GM12878 (cell line): ENCODE measurements around the gene TAF11. TPM values are rescaled to one million over a fixed set of nuclear protein-coding genes. Genes with fewer than 3 reads are reported as not detected.
A peak's percentile ranks its signal among the peaks of the same experiment; 100 is the strongest.

Source experiments
- CBX5 ChIP-seq: sonication (generic); IDR thresholded peaks from 2 replicates; pipeline ENCODE4 v1.6.1; 2016; ENCODE audit warnings: low read depth, moderate library complexity, mild to moderate bottlenecking, inconsistent platforms
- EP300 ChIP-seq, 2 experiments: fragments of 150-350 bp in 1 of 2; IDR thresholded peaks; 2 replicates each; pipeline ENCODE4 v1.6.1; 2011 to 2012; ENCODE audit warnings: low read depth in 2 of 2, low read length in 2 of 2, borderline replicate concordance in 1 of 2, improper control_type of control experiment in 1 of 2, inconsistent platforms in 1 of 2; ENCODE audit not compliant: control insufficient read depth in 1 of 2
- ETV6 ChIP-seq, 2 experiments: fragments of 450-650 bp in 1 of 2; IDR thresholded peaks in 1 of 2; conservative IDR thresholded peaks in 1 of 2; 2 replicates each; pipeline ENCODE4 v1.6.1; 2014; ENCODE audit warnings: antibody characterized with exemption in 1 of 2, borderline replicate concordance in 1 of 2, low read depth in 1 of 2, mild to moderate bottlenecking in 1 of 2, moderate library complexity in 1 of 2
- EZH2 ChIP-seq: IDR thresholded peaks from 2 replicates; pipeline ENCODE4 v1.6.1; 2012; ENCODE audit warnings: low read depth, mild to moderate bottlenecking, control low read depth, inconsistent platforms, low read length, borderline replicate concordance; ENCODE audit not compliant: control insufficient read depth
- GATAD2B ChIP-seq: fragments of 450-650 bp; conservative IDR thresholded peaks from 2 replicates; pipeline ENCODE4 v1.6.1; 2017; ENCODE audit warnings: low read depth, mild to moderate bottlenecking, moderate library complexity
- HDAC6 ChIP-seq: fragments of 200-600 bp; sonication (generic); IDR thresholded peaks from one replicate; pipeline ENCODE4 v1.8.0; 2017; ENCODE audit warnings: antibody characterized with exemption; ENCODE audit not compliant: unreplicated experiment
- IKZF1 ChIP-seq: fragments of 450-650 bp; conservative IDR thresholded peaks from 2 replicates; pipeline ENCODE4 v1.6.1; 2017; ENCODE audit warnings: antibody characterized with exemption, mild to moderate bottlenecking
- IRF4 ChIP-seq: IDR thresholded peaks from 2 replicates; pipeline ENCODE4 v1.6.1; 2011; ENCODE audit warnings: low read depth, low read length
- MYB ChIP-seq: fragments of 150-350 bp; IDR thresholded peaks from 2 replicates; pipeline ENCODE4 v1.6.1; 2014; ENCODE audit warnings: mild to moderate bottlenecking, low read depth, low read length, borderline replicate concordance
- NR2C1 ChIP-seq: fragments of 450-650 bp; IDR thresholded peaks from 2 replicates; pipeline ENCODE4 v1.6.1; 2017; ENCODE audit warnings: antibody characterized with exemption, mild to moderate bottlenecking, moderate library complexity
- POLR2AphosphoS2 ChIP-seq: IDR thresholded peaks from 2 replicates; pipeline ENCODE4 v1.6.1; 2011; ENCODE audit warnings: low read depth, mild to moderate bottlenecking, low read length, improper control_type of control experiment, moderate library complexity
- RB1 ChIP-seq: fragments of 450-650 bp; formaldehyde crosslinking; IDR thresholded peaks from 2 replicates; pipeline ENCODE4 v1.6.1; 2017; ENCODE audit warnings: mild to moderate bottlenecking, borderline replicate concordance
- SUPT20H ChIP-seq: IDR thresholded peaks from 2 replicates; pipeline ENCODE4 v1.6.1; 2011; ENCODE audit warnings: low read depth, mild to moderate bottlenecking, low read length, moderate library complexity, borderline replicate concordance; ENCODE audit not compliant: control insufficient read depth
- TCF12 ChIP-seq: IDR thresholded peaks from 2 replicates; pipeline ENCODE4 v1.6.1; 2011; ENCODE audit warnings: low read depth, mild to moderate bottlenecking, low read length
- ZSCAN29 ChIP-seq: fragments of 450-650 bp; IDR thresholded peaks from 2 replicates; pipeline ENCODE4 v1.6.1; 2017; ENCODE audit warnings: mild to moderate bottlenecking, moderate library complexity
- ZZZ3 ChIP-seq: IDR thresholded peaks from 2 replicates; pipeline ENCODE4 v1.6.1; 2011; ENCODE audit warnings: low read depth; ENCODE audit not compliant: control insufficient read depth, insufficient read length
- polyA plus RNA-seq, 11 experiments: library from polyadenylated mRNA; depleted of rRNA in 4 of 11; unstranded in 6 of 11; stranded (reverse) in 5 of 11; fragments of >200 nt; fragmentation: Nextera tagmentation in 4 of 11; fragmentation: Illumina TruSeq in 1 of 11; extraction: Ambion mirVana in 4 of 11; extraction: Trizol in 1 of 11; gene quantifications; 1 replicate in 1 of 11; 2 replicates in 10 of 11; pipeline versions ENCODE4 v1.2.1 to v1.2.3, GENCODE V29; 2011 to 2016; ENCODE audit warnings: inconsistent platforms in 2 of 11, missing spikeins in 2 of 11, low read depth in 1 of 11
- total RNA-seq, 4 experiments: library from RNA; depleted of rRNA in 3 of 4; stranded (reverse); fragments of >200 nt in 3 of 4; fragmentation: Illumina TruSeq in 1 of 4; extraction: Trizol in 1 of 4; gene quantifications; 2 replicates each; pipeline versions ENCODE4 v1.2.1 to v1.2.3, GENCODE V29; 2013 to 2021
- TF ChIP-seq, protein P1 (sequence below): fragments of 450-650 bp; formaldehyde crosslinking; IDR thresholded peaks from 2 replicates; pipeline ENCODE4 v1.4.0; 2020; ENCODE audit warnings: mild to moderate bottlenecking, moderate library complexity
- TF ChIP-seq, protein P2 (sequence below): IDR thresholded peaks from 2 replicates; pipeline ENCODE4 v1.6.1; 2012; ENCODE audit warnings: low read depth, low read length, improper control_type of control experiment
- TF ChIP-seq, protein P3 (sequence below): IDR thresholded peaks from 2 replicates; pipeline ENCODE4 v1.6.1; 2012; ENCODE audit warnings: improper control_type of control experiment, low read depth, low read length; ENCODE audit not compliant: insufficient replicate concordance

The TAF11 gene
- total and polyA plus RNA-seq, 10 of the 15 experiments (the other 5 are each of a cell fraction or from before 2014, with no cell fraction given): 24.6 to 59.2 (median 32.0) TPM

DNA sequence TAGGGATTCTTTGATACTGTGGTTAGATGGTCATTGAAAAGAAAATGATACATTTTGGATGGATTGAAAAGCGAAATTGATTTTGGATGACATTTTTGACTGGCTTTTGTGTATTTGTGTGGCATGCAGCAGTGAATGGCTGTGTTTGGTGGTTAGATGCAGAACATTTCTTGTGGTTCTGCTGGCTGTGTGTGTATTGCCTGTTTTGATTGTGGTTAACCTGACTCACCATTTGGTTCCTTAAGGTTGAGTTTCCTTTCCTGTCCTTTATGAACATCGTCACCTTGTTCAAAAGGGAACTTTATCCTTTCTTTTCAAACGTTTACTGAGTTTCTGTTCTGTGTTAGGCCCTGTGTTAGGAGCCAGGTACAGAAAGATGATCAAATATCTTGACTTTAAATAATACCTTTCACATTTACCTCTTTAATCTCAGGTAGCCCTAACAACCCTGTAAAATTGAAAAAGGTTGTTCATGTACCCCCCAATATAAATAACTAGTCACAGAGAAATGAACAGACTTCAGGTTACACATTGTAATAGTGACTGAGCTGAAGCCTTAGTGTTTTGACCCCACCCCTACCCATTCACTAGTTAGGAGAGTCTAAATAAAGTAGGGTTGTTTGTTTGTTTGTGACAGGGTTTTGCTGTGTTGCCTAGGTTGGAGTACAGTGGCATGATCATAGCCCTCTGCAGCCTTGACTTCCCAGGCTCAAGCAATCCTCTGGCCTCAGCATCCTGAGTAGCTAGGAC is 25.0 kb upstream of the TAF11 start (continued):
- TF ChIP-seq, protein P1, sequence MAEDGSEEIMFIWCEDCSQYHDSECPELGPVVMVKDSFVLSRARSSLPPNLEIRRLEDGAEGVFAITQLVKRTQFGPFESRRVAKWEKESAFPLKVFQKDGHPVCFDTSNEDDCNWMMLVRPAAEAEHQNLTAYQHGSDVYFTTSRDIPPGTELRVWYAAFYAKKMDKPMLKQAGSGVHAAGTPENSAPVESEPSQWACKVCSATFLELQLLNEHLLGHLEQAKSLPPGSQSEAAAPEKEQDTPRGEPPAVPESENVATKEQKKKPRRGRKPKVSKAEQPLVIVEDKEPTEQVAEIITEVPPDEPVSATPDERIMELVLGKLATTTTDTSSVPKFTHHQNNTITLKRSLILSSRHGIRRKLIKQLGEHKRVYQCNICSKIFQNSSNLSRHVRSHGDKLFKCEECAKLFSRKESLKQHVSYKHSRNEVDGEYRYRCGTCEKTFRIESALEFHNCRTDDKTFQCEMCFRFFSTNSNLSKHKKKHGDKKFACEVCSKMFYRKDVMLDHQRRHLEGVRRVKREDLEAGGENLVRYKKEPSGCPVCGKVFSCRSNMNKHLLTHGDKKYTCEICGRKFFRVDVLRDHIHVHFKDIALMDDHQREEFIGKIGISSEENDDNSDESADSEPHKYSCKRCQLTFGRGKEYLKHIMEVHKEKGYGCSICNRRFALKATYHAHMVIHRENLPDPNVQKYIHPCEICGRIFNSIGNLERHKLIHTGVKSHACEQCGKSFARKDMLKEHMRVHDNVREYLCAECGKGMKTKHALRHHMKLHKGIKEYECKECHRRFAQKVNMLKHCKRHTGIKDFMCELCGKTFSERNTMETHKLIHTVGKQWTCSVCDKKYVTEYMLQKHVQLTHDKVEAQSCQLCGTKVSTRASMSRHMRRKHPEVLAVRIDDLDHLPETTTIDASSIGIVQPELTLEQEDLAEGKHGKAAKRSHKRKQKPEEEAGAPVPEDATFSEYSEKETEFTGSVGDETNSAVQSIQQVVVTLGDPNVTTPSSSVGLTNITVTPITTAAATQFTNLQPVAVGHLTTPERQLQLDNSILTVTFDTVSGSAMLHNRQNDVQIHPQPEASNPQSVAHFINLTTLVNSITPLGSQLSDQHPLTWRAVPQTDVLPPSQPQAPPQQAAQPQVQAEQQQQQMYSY (CRISPR knock-in tag): no peak
- TF ChIP-seq POLR2AphosphoS2: no peak
- TF ChIP-seq EP300 (IDR thresholded peaks at IDR 0.05; ENCODE audit: borderline replicate concordance in 1 of 2, control insufficient read depth in 1 of 2, low read depth in 2 of 2, low read length in 2 of 2): peak; percentile 24 to 40; a peak in 2 of 4 replicates
- TF ChIP-seq SUPT20H: no peak
- TF ChIP-seq, protein P2, sequence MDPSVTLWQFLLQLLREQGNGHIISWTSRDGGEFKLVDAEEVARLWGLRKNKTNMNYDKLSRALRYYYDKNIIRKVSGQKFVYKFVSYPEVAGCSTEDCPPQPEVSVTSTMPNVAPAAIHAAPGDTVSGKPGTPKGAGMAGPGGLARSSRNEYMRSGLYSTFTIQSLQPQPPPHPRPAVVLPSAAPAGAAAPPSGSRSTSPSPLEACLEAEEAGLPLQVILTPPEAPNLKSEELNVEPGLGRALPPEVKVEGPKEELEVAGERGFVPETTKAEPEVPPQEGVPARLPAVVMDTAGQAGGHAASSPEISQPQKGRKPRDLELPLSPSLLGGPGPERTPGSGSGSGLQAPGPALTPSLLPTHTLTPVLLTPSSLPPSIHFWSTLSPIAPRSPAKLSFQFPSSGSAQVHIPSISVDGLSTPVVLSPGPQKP: no peak
- peak; percentile 53; the same call in 1 of the 2 replicates for TF ChIP-seq IKZF1
- no peak for TF ChIP-seq EZH2
- no peak for TF ChIP-seq NR2C1
- TF ChIP-seq, protein P3, sequence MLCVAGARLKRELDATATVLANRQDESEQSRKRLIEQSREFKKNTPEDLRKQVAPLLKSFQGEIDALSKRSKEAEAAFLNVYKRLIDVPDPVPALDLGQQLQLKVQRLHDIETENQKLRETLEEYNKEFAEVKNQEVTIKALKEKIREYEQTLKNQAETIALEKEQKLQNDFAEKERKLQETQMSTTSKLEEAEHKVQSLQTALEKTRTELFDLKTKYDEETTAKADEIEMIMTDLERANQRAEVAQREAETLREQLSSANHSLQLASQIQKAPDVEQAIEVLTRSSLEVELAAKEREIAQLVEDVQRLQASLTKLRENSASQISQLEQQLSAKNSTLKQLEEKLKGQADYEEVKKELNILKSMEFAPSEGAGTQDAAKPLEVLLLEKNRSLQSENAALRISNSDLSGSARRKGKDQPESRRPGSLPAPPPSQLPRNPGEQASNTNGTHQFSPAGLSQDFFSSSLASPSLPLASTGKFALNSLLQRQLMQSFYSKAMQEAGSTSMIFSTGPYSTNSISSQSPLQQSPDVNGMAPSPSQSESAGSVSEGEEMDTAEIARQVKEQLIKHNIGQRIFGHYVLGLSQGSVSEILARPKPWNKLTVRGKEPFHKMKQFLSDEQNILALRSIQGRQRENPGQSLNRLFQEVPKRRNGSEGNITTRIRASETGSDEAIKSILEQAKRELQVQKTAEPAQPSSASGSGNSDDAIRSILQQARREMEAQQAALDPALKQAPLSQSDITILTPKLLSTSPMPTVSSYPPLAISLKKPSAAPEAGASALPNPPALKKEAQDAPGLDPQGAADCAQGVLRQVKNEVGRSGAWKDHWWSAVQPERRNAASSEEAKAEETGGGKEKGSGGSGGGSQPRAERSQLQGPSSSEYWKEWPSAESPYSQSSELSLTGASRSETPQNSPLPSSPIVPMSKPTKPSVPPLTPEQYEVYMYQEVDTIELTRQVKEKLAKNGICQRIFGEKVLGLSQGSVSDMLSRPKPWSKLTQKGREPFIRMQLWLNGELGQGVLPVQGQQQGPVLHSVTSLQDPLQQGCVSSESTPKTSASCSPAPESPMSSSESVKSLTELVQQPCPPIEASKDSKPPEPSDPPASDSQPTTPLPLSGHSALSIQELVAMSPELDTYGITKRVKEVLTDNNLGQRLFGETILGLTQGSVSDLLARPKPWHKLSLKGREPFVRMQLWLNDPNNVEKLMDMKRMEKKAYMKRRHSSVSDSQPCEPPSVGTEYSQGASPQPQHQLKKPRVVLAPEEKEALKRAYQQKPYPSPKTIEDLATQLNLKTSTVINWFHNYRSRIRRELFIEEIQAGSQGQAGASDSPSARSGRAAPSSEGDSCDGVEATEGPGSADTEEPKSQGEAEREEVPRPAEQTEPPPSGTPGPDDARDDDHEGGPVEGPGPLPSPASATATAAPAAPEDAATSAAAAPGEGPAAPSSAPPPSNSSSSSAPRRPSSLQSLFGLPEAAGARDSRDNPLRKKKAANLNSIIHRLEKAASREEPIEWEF: no peak
- TF ChIP-seq TCF12: no peak
- TF ChIP-seq RB1: no peak
- TF ChIP-seq ZSCAN29: no peak
- TF ChIP-seq HDAC6: no peak
- TF ChIP-seq ZZZ3: no peak
- peak in 1 of 2 experiments; percentile 47; a peak in 1 of 4 replicates for TF ChIP-seq ETV6 (conservative IDR thresholded peaks at IDR 0.05 in 1 of 2, IDR thresholded peaks at IDR 0.05 in 1 of 2; ENCODE audit: borderline replicate concordance in 1 of 2, low read depth in 1 of 2)
- no peak for TF ChIP-seq GATAD2B
- TF ChIP-seq IRF4: no peak
- TF ChIP-seq MYB: no peak
- no peak for TF ChIP-seq CBX5
